Measurements from ENCODE around the gene LYPD5. TPM values are rescaled to one million over a fixed set of nuclear protein-coding genes. Genes with fewer than 3 reads are reported as not detected.
"Not testable (repeated sequence)": the region's sequence is repeated elsewhere in the genome, so short reads cannot be mapped to it uniquely, and the experiment has no call there.

Gene LYPD5
- total RNA-seq, 4 donors from 2014 or later = 2.1 to 5.2 (median 2.6) TPM; not detected in 1

DNA sequence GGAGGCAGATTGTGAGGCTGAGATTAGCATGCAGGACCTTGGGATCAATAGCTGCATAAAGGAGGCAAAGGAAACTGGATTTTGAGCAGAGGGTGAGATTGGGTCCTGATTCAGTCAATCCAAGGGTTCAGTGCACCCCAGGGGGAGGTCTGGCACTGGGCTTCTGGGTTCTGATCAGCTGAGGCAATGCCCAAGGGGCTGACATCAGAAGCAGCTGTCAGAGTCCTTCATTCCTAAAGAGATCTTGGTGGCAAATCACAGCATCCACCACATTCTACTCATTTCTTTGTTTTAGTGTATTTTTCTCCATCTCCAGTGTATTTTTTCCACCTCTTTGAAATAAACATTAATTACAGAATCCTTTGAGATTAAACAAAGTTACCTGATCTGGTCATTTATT, 5.4 kb upstream of the LYPD5 start:
- no peaks in the 10 kb centered on the region for H3K27me3 ChIP-seq

DNA sequence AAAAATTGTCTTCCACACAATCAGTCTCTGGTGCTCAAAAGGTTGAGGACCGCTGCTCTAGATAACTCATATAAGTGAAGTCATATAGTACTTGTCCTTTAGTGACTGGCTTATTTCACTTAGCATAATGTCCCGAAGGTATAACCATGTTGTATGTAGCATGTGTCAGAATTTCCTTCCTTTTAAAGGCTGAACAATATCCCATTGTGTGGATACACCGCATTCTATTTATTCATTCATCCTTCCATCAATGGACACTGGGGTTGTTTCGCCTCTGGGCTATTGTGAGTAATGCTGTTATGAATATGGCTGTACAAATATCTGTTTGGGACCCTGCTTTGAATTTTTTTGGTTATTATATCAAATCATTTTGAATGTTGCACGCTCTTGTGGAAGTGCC, 4.6 kb upstream of the LYPD5 start:
- DNase-seq = no peak
- in situ Hi-C loops (cut with MboI; ENCODE audit: low pct_ligation_motif_present in 1 of 4, low pct_unique_long_range_greater_than_20kb in 1 of 4, low sequenced_read_pairs in 3 of 4) = loop anchor here in 1 of 4 donors (25.0 kb wide), 1 partner anchor 370 kb away; no protein-coding TSS in a partner anchor
- no peaks in the 10 kb centered on the region for H3K4me1 ChIP-seq
- H3K27me3 ChIP-seq = no peaks in the 10 kb centered on the region
- H3K27ac ChIP-seq = no peak overlapping the region
- no peaks in the 10 kb centered on the region for H3K36me3 ChIP-seq
- H3K9me3 ChIP-seq = no peaks in the 10 kb centered on the region
- TF ChIP-seq EP300 (IDR thresholded peaks at IDR 0.05; ENCODE audit: low read depth) (no peak), POLR2A (IDR thresholded peaks at IDR 0.05) (no peak), CTCF (IDR thresholded peaks at IDR 0.05) (no peak), POLR2AphosphoS5 (IDR thresholded peaks at IDR 0.05) (no peak)
- H3K4me3 ChIP-seq = no peak overlapping the region
- intact Hi-C loops (cut with DNase I; ENCODE audit: low total_unique reads) = no loop called here
- WGBS, 2 donors (ENCODE audit: low coverage in 1 of 2) = 66 to 73% methylated on average over 5 of the region's 5 CpGs

More for the DNA sequence above, 5.4 kb upstream of the LYPD5 start:
- H3K27ac ChIP-seq = no peak overlapping the region
- H3K9me3 ChIP-seq = no peaks in the 10 kb centered on the region
- no peaks in the 10 kb centered on the region for H3K36me3 ChIP-seq
- DNase-seq = no peak
- TF ChIP-seq POLR2A (IDR thresholded peaks at IDR 0.05) (no peak), EP300 (IDR thresholded peaks at IDR 0.05; ENCODE audit: low read depth) (no peak), CTCF (IDR thresholded peaks at IDR 0.05) (no peak), POLR2AphosphoS5 (IDR thresholded peaks at IDR 0.05) (no peak)
- in situ Hi-C loops (cut with MboI; ENCODE audit: low pct_ligation_motif_present in 1 of 4, low pct_unique_long_range_greater_than_20kb in 1 of 4, low sequenced_read_pairs in 3 of 4) (loop anchor here in 1 of 4 donors (25.0 kb wide), 1 partner anchor 370 kb away; no protein-coding TSS in a partner anchor), intact Hi-C loops (cut with DNase I; ENCODE audit: low total_unique reads) (no loop called here)
- no peak overlapping the region for H3K4me3 ChIP-seq
- H3K4me1 ChIP-seq = no peaks in the 10 kb centered on the region

DNA sequence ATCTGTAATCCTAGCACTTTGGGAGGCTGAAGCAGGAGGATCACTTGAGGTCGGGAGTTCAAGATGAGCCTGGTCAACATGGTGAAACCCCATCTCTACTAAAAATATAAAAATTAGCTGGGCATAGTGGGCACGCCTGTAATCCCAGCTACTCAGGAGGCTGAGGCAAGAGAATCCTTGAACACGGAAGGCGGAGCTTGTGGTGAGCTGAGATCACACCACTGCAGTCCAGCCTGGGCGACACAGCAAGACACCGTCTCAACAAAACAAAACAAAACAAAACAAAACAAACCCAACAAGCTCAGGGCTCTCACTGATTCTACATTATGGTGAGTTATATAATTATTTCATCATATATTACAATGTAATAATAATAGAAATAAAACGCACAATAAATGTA, 4.2 kb upstream of the LYPD5 start:
- H3K9me3 ChIP-seq; DNase-seq; H3K36me3 ChIP-seq; H3K27ac ChIP-seq; H3K27me3 ChIP-seq; H3K4me1 ChIP-seq; H3K4me3 ChIP-seq; intact Hi-C loops (cut with DNase I; ENCODE audit: low total_unique reads): not testable (repeated sequence)
- WGBS, 2 donors (ENCODE audit: low coverage in 1 of 2) = 71 to 88% methylated on average over 1 to 7 of the region's 7 CpGs
- in situ Hi-C loops (cut with MboI; ENCODE audit: low pct_ligation_motif_present in 1 of 4, low pct_unique_long_range_greater_than_20kb in 1 of 4, low sequenced_read_pairs in 3 of 4) = loop anchor here in 1 of 4 donors (25.0 kb wide), 1 partner anchor 369 kb away; no protein-coding TSS in a partner anchor

DNA sequence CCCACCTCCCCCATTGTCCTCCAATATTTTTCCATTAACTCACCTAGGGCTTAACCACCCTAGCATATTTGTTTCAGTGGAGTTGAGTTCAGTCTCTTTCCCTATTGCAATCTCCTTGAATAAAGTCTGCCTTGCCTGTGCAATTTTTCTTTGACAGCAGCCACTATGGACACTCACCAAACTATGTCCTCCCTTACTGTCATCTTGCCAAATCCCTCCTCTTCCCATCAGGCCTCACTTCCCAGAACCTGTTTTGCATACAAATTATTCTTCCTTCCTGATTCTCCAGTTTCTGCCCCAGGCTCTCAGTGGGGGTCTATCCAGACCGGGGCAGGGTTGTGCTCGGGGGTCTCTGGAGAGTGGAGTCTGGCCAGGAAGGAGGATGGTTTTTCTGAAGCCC, 2.2 kb upstream of the LYPD5 start:
- no peak overlapping the region for H3K4me3 ChIP-seq
- no peaks in the 10 kb centered on the region for H3K9me3 ChIP-seq
- 36% methylated on average over 2 of the region's 2 CpGs; no CpG with 5 or more reads in 1 of the 2 donors for WGBS, 2 donors (ENCODE audit: low coverage in 1 of 2)
- H3K4me1 ChIP-seq = peaks cover 0 to 6% (median 3%) of the 10 kb centered on the region in 4 donors
- H3K27me3 ChIP-seq = no peaks in the 10 kb centered on the region
- H3K27ac ChIP-seq = no peak overlapping the region
- TF ChIP-seq POLR2AphosphoS5 (IDR thresholded peaks at IDR 0.05) = no peak
- no peak for TF ChIP-seq POLR2A (IDR thresholded peaks at IDR 0.05)
- TF ChIP-seq EP300 (IDR thresholded peaks at IDR 0.05; ENCODE audit: low read depth) = no peak
- no peak for TF ChIP-seq CTCF (IDR thresholded peaks at IDR 0.05)
- DNase-seq = no peak
- intact Hi-C loops (cut with DNase I; ENCODE audit: low total_unique reads) = no loop called here
- H3K36me3 ChIP-seq = no peaks in the 10 kb centered on the region
- in situ Hi-C loops (cut with MboI; ENCODE audit: low pct_ligation_motif_present in 1 of 4, low pct_unique_long_range_greater_than_20kb in 1 of 4, low sequenced_read_pairs in 3 of 4) = loop anchor here in 1 of 4 donors (25.0 kb wide), 1 partner anchor 367 kb away; no protein-coding TSS in a partner anchor

Data from transverse colon (tissue), 4 donors.